MM.1S (cell line): ENCODE measurements around the gene PTK7.

Experiments
- CTCF ChIP-seq: fragments of 300-600 bp; sonication (generic); IDR thresholded peaks from 2 replicates; pipeline ENCODE4 v1.5.1; 2016; ENCODE audit warnings: antibody characterized with exemption, low read length, mixed read lengths
- EZH2 ChIP-seq: fragments of 300-600 bp; sonication (generic); optimal IDR thresholded peaks from 2 replicates; pipeline ENCODE3; 2017; ENCODE audit warnings: low read depth, mild to moderate bottlenecking, antibody characterized with exemption, low read length, mixed read lengths

GRCh38 chr6:43089874-43090558, 13.9 kb downstream of the PTK7 start:
- no peak for TF ChIP-seq CTCF
- TF ChIP-seq EZH2, result no peak
